Panc1 (cell line): Measurements from ENCODE around the gene KRT35. TPM values are rescaled to one million over a fixed set of nuclear protein-coding genes. Genes with fewer than 3 reads are reported as not detected.

ENCODE experiments used
- ATAC-seq: fragments of 200-7000 bp; cut with Tn5 transposase; 2 replicates; pipeline ENCODE4 v1.9.1; 2020; ENCODE audit warnings: mild to moderate bottlenecking, moderate library complexity
- BruUV-seq: library from RNA; stranded (reverse); fragments of 400-500 nt; replicated peaks from 2 replicates; lab custom pipeline; 2021; lab: Mats Ljungman, UMichigan
- CTCF ChIA-PET: fragments of 300-600 bp; sonication (Branson Sonifier 250); formaldehyde crosslinking; loops from one replicate; lab custom pipeline; 2022; ENCODE audit warnings: antibody characterized with exemption; lab: Charles Lee
- POLR2A ChIA-PET: fragments of 300-600 bp; sonication (Branson Sonifier 250); formaldehyde crosslinking; loops from one replicate; lab custom pipeline; 2022; ENCODE audit warnings: antibody characterized with exemption; lab: Charles Lee
- DNase-seq: peaks from one replicate; pipeline ENCODE4 v3.0.0-alpha.2; 2010; ENCODE audit warnings: low read depth, low spot score
- H3K27ac ChIP-seq: 2 replicates; pipeline ENCODE4 v1.5.1; 2011; ENCODE audit warnings: mild to moderate bottlenecking, low read length, inconsistent platforms
- H3K27me3 ChIP-seq: fragments of 200-500 bp; sonication (Bioruptor generic); 2 replicates; pipeline ENCODE4 v1.6.0; 2014; ENCODE audit warnings: low read length, inconsistent platforms; ENCODE audit not compliant: control insufficient read depth, insufficient read depth
- H3K36me3 ChIP-seq: fragments of 200-500 bp; sonication (Bioruptor generic); 2 replicates; pipeline ENCODE4 v1.5.1; 2014; ENCODE audit warnings: inconsistent platforms, mild to moderate bottlenecking, low read length, moderate library complexity; ENCODE audit not compliant: control insufficient read depth, insufficient read depth
- H3K4me1 ChIP-seq: 2 replicates; pipeline ENCODE4 v1.5.1; 2011; ENCODE audit warnings: inconsistent platforms, mild to moderate bottlenecking, low read length, moderate library complexity; ENCODE audit not compliant: control insufficient read depth, insufficient read depth
- H3K4me3 ChIP-seq, 2 experiments: 2 replicates each; pipeline ENCODE4 v1.5.1; 2011 to 2012; ENCODE audit warnings: low read depth in 2 of 2, low read length in 2 of 2, mild to moderate bottlenecking in 2 of 2, inconsistent platforms in 1 of 2, moderate library complexity in 1 of 2
- H3K9me3 ChIP-seq: fragments of 200-500 bp; sonication (Bioruptor generic); 2 replicates; pipeline ENCODE4 v1.5.1; 2014; ENCODE audit warnings: low read depth, mild to moderate bottlenecking, inconsistent platforms, low read length, moderate library complexity; ENCODE audit not compliant: control insufficient read depth, insufficient read depth
- POLR2AphosphoS5 ChIP-seq: IDR thresholded peaks from 2 replicates; pipeline ENCODE4 v1.6.1; 2012; ENCODE audit warnings: mild to moderate bottlenecking, low read depth, low read length, moderate library complexity
- SIN3A ChIP-seq: IDR thresholded peaks from 2 replicates; pipeline ENCODE4 v1.6.1; 2012; ENCODE audit warnings: low read depth, mild to moderate bottlenecking, low read length, moderate library complexity, borderline replicate concordance; ENCODE audit not compliant: insufficient read depth
- TCF7L2 ChIP-seq: IDR thresholded peaks from 2 replicates; pipeline ENCODE4 v1.6.1; 2011; ENCODE audit warnings: mild to moderate bottlenecking, low read depth, low read length, inconsistent platforms
- in situ Hi-C: cut with HindIII; loops from 2 replicates; pipeline ENCODE4 v1.10.0; 2016; ENCODE audit warnings: low sequenced_read_pairs, low pct_unique_long_range_greater_than_20kb
- intact Hi-C: fragments of 100-400 bp; cut with micrococcal nuclease; formaldehyde crosslinking; loops from one replicate; pipeline ENCODE4 v1.10.0; 2022; ENCODE audit not compliant: unreplicated experiment
- total RNA-seq: library from RNA; stranded (reverse); gene quantifications from one replicate; pipeline ENCODE4 v1.2.1, GENCODE V29; 2021; ENCODE audit not compliant: unreplicated experiment
- TF ChIP-seq, protein P1 (sequence below), 2 experiments: IDR thresholded peaks; 2 replicates each; pipeline ENCODE4 v1.6.1; 2011 to 2012; ENCODE audit warnings: low read depth in 2 of 2, control low read depth in 1 of 2, low read length in 1 of 2, mild to moderate bottlenecking in 1 of 2, moderate library complexity in 1 of 2; ENCODE audit not compliant: insufficient read depth in 1 of 2
- TF ChIP-seq, protein P2 (sequence below): fragments of 450-650 bp; IDR thresholded peaks from 2 replicates; pipeline ENCODE4 v1.5.1; 2017; ENCODE audit warnings: mild to moderate bottlenecking

Gene KRT35
- total RNA-seq, 1 experiment from 2014 or later, result not detected

DNA sequence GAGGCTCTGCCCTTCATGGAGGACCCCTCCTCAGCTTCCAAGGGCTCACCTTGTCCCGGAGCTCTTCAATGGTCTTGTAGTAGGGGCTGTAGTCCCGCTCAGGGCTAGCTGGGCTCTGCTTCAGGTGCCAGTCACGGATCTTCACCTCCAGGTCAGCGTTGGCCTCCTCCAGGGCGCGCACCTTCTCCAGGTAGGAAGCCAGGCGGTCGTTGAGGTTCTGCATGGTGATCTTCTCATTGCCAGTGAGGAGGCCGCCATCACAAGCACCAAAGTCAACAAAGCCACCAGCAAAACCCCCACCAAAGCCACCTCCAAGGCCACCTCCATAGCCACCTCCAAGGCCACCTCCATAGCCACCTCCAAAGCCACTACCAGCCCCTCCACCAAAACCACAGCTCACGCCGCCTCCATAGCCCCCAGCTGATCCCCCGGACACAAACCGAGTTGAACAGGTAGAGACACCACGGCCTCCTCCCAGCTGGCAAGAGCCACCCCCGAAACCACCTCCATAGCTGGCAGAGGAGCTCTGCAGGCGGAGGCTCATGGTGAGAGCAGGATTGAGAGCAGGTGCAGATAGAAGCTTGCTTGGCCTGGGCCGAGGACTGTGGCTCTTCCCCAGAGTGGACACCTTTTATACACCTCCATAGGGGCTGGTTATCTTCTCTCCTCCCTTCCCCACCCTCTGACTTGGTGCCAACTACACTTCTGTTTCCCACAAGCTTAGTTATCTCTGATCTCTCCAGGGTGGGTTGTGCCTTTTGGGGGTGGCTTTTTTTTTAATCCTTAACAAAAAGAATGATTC is 24.3 kb upstream of the KRT35 start, which contains the start of gene KRT13:
KRT13 (minus strand) TSS at position 606 of the 802 bp plus-strand sequence; CDS start at position 544, 62 bp downstream.
- H3K27me3 ChIP-seq, result no peaks in the 10 kb centered on the region
- H3K27ac ChIP-seq, result peak within 1 kb of the TSS; percentile 67
- intact Hi-C loops, result no loop called here
- H3K4me3 ChIP-seq, result no peak within 1 kb of the TSS
- no peak for TF ChIP-seq POLR2AphosphoS5
- TF ChIP-seq, protein P1, sequence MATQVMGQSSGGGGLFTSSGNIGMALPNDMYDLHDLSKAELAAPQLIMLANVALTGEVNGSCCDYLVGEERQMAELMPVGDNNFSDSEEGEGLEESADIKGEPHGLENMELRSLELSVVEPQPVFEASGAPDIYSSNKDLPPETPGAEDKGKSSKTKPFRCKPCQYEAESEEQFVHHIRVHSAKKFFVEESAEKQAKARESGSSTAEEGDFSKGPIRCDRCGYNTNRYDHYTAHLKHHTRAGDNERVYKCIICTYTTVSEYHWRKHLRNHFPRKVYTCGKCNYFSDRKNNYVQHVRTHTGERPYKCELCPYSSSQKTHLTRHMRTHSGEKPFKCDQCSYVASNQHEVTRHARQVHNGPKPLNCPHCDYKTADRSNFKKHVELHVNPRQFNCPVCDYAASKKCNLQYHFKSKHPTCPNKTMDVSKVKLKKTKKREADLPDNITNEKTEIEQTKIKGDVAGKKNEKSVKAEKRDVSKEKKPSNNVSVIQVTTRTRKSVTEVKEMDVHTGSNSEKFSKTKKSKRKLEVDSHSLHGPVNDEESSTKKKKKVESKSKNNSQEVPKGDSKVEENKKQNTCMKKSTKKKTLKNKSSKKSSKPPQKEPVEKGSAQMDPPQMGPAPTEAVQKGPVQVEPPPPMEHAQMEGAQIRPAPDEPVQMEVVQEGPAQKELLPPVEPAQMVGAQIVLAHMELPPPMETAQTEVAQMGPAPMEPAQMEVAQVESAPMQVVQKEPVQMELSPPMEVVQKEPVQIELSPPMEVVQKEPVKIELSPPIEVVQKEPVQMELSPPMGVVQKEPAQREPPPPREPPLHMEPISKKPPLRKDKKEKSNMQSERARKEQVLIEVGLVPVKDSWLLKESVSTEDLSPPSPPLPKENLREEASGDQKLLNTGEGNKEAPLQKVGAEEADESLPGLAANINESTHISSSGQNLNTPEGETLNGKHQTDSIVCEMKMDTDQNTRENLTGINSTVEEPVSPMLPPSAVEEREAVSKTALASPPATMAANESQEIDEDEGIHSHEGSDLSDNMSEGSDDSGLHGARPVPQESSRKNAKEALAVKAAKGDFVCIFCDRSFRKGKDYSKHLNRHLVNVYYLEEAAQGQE (IDR thresholded peaks at IDR 0.05; ENCODE audit: insufficient read depth in 1 of 2, low read depth in 2 of 2, low read length in 1 of 2), result no peak
- TF ChIP-seq SIN3A, result no peak
- TF ChIP-seq TCF7L2, result no peak
- TF ChIP-seq, protein P2, sequence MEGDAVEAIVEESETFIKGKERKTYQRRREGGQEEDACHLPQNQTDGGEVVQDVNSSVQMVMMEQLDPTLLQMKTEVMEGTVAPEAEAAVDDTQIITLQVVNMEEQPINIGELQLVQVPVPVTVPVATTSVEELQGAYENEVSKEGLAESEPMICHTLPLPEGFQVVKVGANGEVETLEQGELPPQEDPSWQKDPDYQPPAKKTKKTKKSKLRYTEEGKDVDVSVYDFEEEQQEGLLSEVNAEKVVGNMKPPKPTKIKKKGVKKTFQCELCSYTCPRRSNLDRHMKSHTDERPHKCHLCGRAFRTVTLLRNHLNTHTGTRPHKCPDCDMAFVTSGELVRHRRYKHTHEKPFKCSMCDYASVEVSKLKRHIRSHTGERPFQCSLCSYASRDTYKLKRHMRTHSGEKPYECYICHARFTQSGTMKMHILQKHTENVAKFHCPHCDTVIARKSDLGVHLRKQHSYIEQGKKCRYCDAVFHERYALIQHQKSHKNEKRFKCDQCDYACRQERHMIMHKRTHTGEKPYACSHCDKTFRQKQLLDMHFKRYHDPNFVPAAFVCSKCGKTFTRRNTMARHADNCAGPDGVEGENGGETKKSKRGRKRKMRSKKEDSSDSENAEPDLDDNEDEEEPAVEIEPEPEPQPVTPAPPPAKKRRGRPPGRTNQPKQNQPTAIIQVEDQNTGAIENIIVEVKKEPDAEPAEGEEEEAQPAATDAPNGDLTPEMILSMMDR, result no peak
- ChIA-PET POLR2A (no interaction called here), CTCF (no interaction called here)
- DNase-seq (no peak), ATAC-seq (no peak)
- no peaks in the 10 kb centered on the region for H3K9me3 ChIP-seq
- no TSS peak for BruUV-seq
- H3K36me3 ChIP-seq, result no peaks in the 10 kb centered on the region
- in situ Hi-C loops, result no loop called here
- H3K4me1 ChIP-seq, result peaks cover 14% of the 10 kb centered on the region

DNA sequence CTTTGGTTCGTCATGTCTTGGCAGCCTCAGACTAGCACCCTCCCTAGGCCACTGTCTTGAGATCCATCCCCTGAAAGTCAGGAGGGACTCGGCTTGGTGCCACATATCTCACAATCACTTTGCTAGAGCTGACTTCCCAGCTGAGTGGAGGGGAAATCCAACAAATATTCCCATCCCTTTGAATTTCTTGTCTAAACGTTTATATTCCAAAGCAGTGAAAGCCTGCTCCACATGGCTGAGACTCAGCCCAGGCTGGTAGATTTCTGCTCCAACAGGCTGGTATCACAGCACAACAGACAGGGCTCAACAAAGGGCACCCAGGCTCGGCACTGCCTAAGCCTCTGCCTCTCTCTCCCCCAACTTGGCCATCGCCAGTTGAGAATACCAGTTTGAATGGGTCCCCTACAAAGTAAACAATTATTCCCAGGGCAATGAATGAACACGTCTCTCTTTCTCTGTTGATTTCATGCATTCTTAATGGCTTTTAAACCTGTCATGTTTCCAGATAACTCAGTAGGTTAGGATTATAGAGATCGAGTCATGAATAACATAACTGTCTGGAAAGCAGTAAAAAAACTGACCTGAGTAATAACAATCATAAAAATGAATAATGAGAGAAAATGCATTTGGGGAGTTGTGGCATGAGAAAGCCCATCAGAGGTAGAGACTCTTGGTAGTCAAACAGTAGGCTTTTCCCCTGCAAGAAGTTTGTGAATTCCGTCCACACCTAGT is 23.5 kb upstream of the KRT35 start:
- ChIA-PET POLR2A (no interaction called here), CTCF (interaction anchor here (0.6 kb wide), 1 partner anchor 322 kb away, joined by 8 read pairs; no protein-coding TSS in a partner anchor)
- in situ Hi-C loops (no loop called here), intact Hi-C loops (no loop called here)
- Histone ChIP-seq H3K27ac (peak overlapping the region; percentile 62), H3K36me3 (no peaks in the 10 kb centered on the region), H3K9me3 (no peaks in the 10 kb centered on the region), H3K4me1 (peaks cover 18% of the 10 kb centered on the region), H3K27me3 (no peaks in the 10 kb centered on the region), H3K4me3 (no peak overlapping the region)
- DNase-seq, result no peak
- TF ChIP-seq SIN3A (no peak), TCF7L2 (no peak), POLR2AphosphoS5 (no peak)
- TF ChIP-seq, protein P2, result no peak
- TF ChIP-seq, protein P1 (IDR thresholded peaks at IDR 0.05; ENCODE audit: insufficient read depth in 1 of 2, low read depth in 2 of 2, low read length in 1 of 2), result no peak
- peak; percentile 26; the same call in 1 of the 2 replicates for ATAC-seq
- BruUV-seq, result no TSS peak
